Forelimb muscle (tissue), 1 donor: ENCODE results near the gene DDI2. TPM values are rescaled to one million over a fixed set of nuclear protein-coding genes. Genes with fewer than 3 reads are reported as not detected.
"Not testable (repeated sequence)": the region's sequence is repeated elsewhere in the genome, so short reads cannot be mapped to it uniquely, and the experiment has no call there.

ENCODE experiments used
- DNase-seq: peaks from one replicate; pipeline ENCODE4 v3.0.0-alpha.2; 2013; ENCODE audit warnings: low read depth
- polyA plus RNA-seq: library from polyadenylated mRNA; unstranded; fragments of 120-200 nt; gene quantifications from one replicate; pipeline ENCODE4 v1.2.1, GENCODE V29; 2013; ENCODE audit not compliant: insufficient read length

DDI2 gene
- polyA plus RNA-seq, 1 donor = 21.0 TPM

GRCh38 chr1:15678578-15678977 lies 61.3 kb downstream of the DDI2 start:
- no peak for DNase-seq

GRCh38 chr1:15680131-15680530 lies 62.9 kb downstream of the DDI2 start:
- DNase-seq = no peak

- DNase-seq = no peak
Observed at GRCh38 chr1:15680561-15681348, 63.5 kb downstream of the DDI2 start.

- DNase-seq = no peak
Observed at GRCh38 chr1:15681349-15682292, 64.4 kb downstream of the DDI2 start.

GRCh38 chr1:15682936-15683341 lies 65.7 kb downstream of the DDI2 start:
- no peak for DNase-seq

GRCh38 chr1:15683345-15684039 lies 66.2 kb downstream of the DDI2 start:
- no peak for DNase-seq

- no peak for DNase-seq
Observed at GRCh38 chr1:15684042-15684461, 66.8 kb downstream of the DDI2 start, which contains the start of gene PLEKHM2. Gene PLEKHM2, plus strand, starts transcription at chr1:15684320. Its CDS starts 239 bp downstream, at chr1:15684559.

GRCh38 chr1:15684468-15685291 lies 67.4 kb downstream of the DDI2 start:
- DNase-seq = no peak

GRCh38 chr1:15685820-15686219 lies 68.6 kb downstream of the DDI2 start:
- no peak for DNase-seq

- DNase-seq = no peak
Observed at GRCh38 chr1:15687446-15687845, 70.2 kb downstream of the DDI2 start.

GRCh38 chr1:15690317-15690716 lies 73.1 kb downstream of the DDI2 start:
- DNase-seq = no peak

- no peak for DNase-seq
Observed at GRCh38 chr1:15691434-15692032, 74.3 kb downstream of the DDI2 start.

- no peak for DNase-seq
Observed at GRCh38 chr1:15692121-15692682, 74.9 kb downstream of the DDI2 start.

- DNase-seq = no peak
Observed at GRCh38 chr1:15693371-15693770, 76.1 kb downstream of the DDI2 start.

GRCh38 chr1:15696956-15697521 lies 79.8 kb downstream of the DDI2 start:
- no peak for DNase-seq

GRCh38 chr1:15698201-15698600 lies 80.9 kb downstream of the DDI2 start:
- no peak for DNase-seq

GRCh38 chr1:15699321-15699720 lies 82.1 kb downstream of the DDI2 start:
- DNase-seq = not testable (repeated sequence)

GRCh38 chr1:15700508-15700907 lies 83.2 kb downstream of the DDI2 start:
- no peak for DNase-seq

GRCh38 chr1:15701784-15702183 lies 84.5 kb downstream of the DDI2 start:
- DNase-seq = no peak
